Measurements from ENCODE around the gene SEC11A.
"Not testable (repeated sequence)": the region's sequence is repeated elsewhere in the genome, so short reads cannot be mapped to it uniquely, and the experiment has no call there.

Gene SEC11A

DNA sequence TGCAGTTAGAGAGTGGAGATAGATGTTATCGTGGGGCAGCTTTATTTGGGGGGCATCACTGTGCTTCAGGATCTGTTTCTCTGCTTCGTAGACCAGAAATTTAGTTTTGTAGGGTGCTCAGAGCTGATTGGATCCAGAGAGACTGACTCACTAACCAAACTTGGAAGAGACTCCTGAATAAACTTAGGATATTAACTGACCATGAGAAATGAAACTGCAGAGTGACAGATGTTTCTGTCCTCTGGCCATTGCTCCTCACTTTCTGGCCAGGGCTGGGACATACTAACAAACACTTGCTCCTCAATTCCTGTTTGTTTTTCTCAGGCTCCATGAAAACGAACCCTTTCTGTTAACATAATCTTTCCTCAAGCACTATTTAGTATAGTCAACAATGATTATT is 36.8 kb upstream of the SEC11A start:
- Histone ChIP-seq H3K36me3 (ENCODE audit: control insufficient read depth, insufficient read depth, low read length) (no peaks in the 10 kb centered on the region), H3K27me3 (ENCODE audit: control insufficient read depth, insufficient read depth, low read length) (no peaks in the 10 kb centered on the region), H3K4me1 (ENCODE audit: control insufficient read depth, insufficient read depth, low read length) (peaks cover 18% of the 10 kb centered on the region), H3K27ac (ENCODE audit: low read depth, low read length) (no peak overlapping the region), H3K9ac (ENCODE audit: low read depth, low read length) (no peak overlapping the region), H3K9me3 (ENCODE audit: control insufficient read depth, insufficient read depth, low read length) (no peaks in the 10 kb centered on the region), H3K4me3 (ENCODE audit: low read depth, low read length) (no peak overlapping the region)

DNA sequence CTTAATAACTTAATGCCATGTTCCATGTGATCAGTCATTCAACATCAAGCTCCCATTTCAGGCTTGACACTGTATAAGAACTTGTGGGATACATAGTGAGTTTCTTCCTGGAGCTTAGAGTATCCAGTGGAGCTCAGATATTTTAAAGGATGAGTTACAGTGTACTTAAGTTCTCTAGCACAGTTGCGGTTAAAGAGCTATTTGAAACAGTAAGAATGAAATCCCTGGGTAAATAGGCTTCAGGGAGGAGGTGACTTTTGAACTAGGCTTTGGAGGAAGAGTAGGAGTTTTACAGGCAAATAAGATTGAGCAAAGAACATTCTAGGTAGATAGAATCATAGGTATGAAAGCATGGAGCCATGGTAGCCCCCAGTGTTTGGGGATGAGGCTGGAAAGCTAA is 36.3 kb upstream of the SEC11A start:
- Histone ChIP-seq H3K27me3 (ENCODE audit: control insufficient read depth, insufficient read depth, low read length) (no peaks in the 10 kb centered on the region), H3K9ac (ENCODE audit: low read depth, low read length) (no peak overlapping the region), H3K36me3 (ENCODE audit: control insufficient read depth, insufficient read depth, low read length) (no peaks in the 10 kb centered on the region), H3K4me1 (ENCODE audit: control insufficient read depth, insufficient read depth, low read length) (peaks cover 18% of the 10 kb centered on the region), H3K9me3 (ENCODE audit: control insufficient read depth, insufficient read depth, low read length) (no peaks in the 10 kb centered on the region), H3K27ac (ENCODE audit: low read depth, low read length) (no peak overlapping the region), H3K4me3 (ENCODE audit: low read depth, low read length) (no peak overlapping the region)

DNA sequence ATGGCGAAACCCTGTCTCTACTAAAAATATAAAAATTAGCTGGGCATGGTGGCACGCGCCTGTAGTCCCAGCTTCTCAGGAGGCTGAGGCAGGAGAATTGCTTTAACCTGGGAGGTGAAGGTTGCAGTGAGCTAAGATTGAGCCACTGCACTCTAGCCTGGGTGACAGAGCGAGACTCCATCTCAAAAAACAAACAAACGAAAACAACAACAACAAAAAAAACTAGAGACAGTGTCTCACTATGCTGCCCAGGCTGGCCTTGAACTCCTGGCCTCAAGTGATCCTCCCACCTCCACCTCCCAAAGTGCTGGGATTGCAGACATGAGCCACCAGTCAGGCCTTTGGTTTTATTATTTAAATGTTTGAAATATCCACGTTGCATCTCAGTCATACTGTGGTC is 35.8 kb upstream of the SEC11A start:
- H3K27me3 ChIP-seq (ENCODE audit: control insufficient read depth, insufficient read depth, low read length); H3K4me3 ChIP-seq (ENCODE audit: low read depth, low read length); H3K27ac ChIP-seq (ENCODE audit: low read depth, low read length); H3K9ac ChIP-seq (ENCODE audit: low read depth, low read length); H3K9me3 ChIP-seq (ENCODE audit: control insufficient read depth, insufficient read depth, low read length); H3K36me3 ChIP-seq (ENCODE audit: control insufficient read depth, insufficient read depth, low read length): not testable (repeated sequence)
- H3K4me1 ChIP-seq (ENCODE audit: control insufficient read depth, insufficient read depth, low read length) = peaks cover 18% of the 10 kb centered on the region

DNA sequence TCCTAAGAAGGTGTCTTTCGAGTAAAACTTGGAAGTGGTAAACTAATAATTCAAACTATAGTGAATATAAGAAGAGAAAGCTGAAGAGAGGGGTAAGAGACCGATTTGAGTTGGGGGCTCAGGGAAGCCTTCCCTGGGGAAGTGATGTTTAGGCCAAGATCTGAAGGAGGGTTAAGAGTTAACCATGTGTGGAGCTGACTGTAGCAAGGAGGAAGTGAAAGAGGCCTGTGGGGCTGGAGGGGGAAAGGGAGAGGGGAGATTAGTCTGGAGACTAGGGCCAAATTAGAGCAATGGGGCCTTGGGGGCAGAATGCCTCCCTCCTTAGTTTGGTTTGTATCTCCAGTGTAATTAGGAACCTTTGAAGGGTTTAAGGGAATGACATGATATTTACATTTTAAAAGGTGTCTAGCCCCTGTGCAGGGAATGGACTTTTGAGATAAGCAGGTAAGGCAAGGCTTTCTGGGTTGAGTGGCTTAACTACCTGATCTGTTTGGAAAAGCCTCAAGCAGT is 34.7 kb upstream of the SEC11A start:
- Histone ChIP-seq H3K4me3 (ENCODE audit: low read depth, low read length) (peak overlapping the region; percentile 30), H3K9me3 (ENCODE audit: control insufficient read depth, insufficient read depth, low read length) (no peaks in the 10 kb centered on the region), H3K27ac (ENCODE audit: low read depth, low read length) (peak overlapping the region; percentile 11), H3K9ac (ENCODE audit: low read depth, low read length) (no peak overlapping the region), H3K36me3 (ENCODE audit: control insufficient read depth, insufficient read depth, low read length) (no peaks in the 10 kb centered on the region), H3K4me1 (ENCODE audit: control insufficient read depth, insufficient read depth, low read length) (peaks cover 16% of the 10 kb centered on the region), H3K27me3 (ENCODE audit: control insufficient read depth, insufficient read depth, low read length) (no peaks in the 10 kb centered on the region)

DNA sequence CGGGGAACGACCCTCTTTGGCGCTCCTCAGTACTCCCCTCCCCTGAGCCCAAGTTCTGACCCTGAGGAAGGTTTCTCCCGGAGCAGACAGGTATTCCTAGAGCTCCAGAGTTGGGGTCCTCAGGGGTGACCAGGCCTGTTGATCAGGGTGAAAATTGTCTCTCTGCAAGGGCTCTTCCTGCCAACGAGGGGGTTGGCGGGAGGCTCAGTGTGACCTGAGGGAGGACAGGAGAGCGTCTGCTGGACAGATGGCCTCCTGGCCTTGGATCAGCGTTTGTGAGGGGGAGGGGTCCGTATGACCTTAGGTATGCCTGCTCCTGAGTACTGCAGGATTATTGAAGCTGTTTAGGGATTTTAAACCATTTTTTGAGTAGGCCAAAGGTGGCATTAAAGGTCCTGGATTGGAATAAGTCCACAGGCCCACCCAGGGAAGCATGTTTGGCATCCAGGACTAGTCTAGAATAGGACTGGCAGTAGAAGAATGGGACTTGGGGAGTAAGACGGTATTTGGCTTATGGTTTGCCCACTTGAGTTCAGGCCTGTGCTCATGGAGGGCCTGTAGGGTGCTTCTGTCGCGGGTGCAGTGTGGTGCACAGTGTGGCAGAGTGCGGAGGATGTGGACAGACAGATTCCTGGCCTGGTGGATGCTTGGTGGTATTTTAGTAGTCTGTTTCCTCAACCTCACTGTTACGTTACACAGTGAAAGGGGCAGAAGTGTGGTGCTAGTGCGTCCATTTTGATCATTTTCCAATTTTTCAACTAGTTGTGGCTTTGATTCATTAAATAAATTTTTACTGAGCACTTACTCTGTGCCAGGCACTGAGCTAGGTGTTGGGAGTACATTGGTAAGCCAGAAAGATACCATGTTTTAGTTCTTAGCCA is 33.4 kb upstream of the SEC11A start:
- Histone ChIP-seq H3K9me3 (ENCODE audit: control insufficient read depth, insufficient read depth, low read length) (no peaks in the 10 kb centered on the region), H3K9ac (ENCODE audit: low read depth, low read length) (peak overlapping the region; percentile 37; the same call in 1 of the 2 replicates), H3K27ac (ENCODE audit: low read depth, low read length) (peak overlapping the region; percentile 73), H3K4me1 (ENCODE audit: control insufficient read depth, insufficient read depth, low read length) (peaks cover 12% of the 10 kb centered on the region), H3K27me3 (ENCODE audit: control insufficient read depth, insufficient read depth, low read length) (no peaks in the 10 kb centered on the region), H3K36me3 (ENCODE audit: control insufficient read depth, insufficient read depth, low read length) (no peaks in the 10 kb centered on the region), H3K4me3 (ENCODE audit: low read depth, low read length) (peak overlapping the region; percentile 75)

DNA sequence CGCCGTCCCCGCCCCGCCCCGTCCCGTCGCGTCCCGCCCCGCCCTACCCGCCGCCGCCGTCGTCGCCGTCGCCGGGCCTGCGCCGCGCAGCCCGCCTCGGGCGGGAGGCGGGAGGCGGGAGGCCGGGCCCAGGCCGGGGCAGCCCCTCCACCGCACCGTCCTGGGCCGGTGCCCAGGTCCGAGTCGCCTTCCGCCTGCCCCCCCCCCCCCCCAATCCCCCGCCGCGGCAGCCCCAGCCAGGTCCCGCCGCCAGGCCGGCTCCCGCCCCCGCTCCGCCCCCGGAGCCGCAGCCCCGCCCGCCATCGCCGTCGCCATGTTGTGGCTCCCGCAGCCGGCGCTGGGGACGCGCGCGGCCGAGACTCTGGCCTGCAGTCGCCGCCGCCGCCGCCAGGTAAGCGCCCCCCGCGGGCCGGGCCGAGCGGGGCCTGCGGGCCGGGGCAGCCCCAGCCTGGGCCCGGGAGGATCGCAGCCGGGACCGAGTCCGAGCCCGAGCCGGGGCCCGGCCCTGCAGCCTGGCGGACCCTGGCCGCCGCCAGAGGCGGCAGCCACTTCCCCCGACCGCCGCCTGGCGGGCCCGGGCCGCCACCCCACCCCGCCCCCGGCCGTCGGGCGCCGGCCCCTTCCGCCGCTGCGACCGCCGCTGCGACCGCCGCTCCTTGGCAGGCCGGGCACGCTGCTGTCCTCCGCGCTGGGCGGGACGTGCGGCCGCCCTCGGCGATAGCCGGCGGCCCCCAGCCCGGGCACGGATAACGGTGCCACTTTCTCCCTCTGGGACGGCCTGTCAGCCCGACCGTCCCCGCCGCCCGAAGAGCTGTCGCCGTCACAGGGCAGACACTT is 32.6 kb upstream of the SEC11A start, which contains the start of gene ZNF592:
ZNF592 (plus strand) TSS at position 319 of the 837 bp plus-strand sequence. CDS start 34,084 bp downstream, outside the sequence.
- H3K4me1 ChIP-seq (ENCODE audit: control insufficient read depth, insufficient read depth, low read length) = peaks cover 12% of the 10 kb centered on the region
- H3K27ac ChIP-seq (ENCODE audit: low read depth, low read length) = peak within 1 kb of the TSS; percentile 85
- peak within 1 kb of the TSS; percentile 75 for H3K4me3 ChIP-seq (ENCODE audit: low read depth, low read length)
- no peaks in the 10 kb centered on the region for H3K9me3 ChIP-seq (ENCODE audit: control insufficient read depth, insufficient read depth, low read length)
- H3K36me3 ChIP-seq (ENCODE audit: control insufficient read depth, insufficient read depth, low read length) = no peaks in the 10 kb centered on the region
- peak within 1 kb of the TSS; percentile 76 for H3K9ac ChIP-seq (ENCODE audit: low read depth, low read length)
- H3K27me3 ChIP-seq (ENCODE audit: control insufficient read depth, insufficient read depth, low read length) = no peaks in the 10 kb centered on the region

DNA sequence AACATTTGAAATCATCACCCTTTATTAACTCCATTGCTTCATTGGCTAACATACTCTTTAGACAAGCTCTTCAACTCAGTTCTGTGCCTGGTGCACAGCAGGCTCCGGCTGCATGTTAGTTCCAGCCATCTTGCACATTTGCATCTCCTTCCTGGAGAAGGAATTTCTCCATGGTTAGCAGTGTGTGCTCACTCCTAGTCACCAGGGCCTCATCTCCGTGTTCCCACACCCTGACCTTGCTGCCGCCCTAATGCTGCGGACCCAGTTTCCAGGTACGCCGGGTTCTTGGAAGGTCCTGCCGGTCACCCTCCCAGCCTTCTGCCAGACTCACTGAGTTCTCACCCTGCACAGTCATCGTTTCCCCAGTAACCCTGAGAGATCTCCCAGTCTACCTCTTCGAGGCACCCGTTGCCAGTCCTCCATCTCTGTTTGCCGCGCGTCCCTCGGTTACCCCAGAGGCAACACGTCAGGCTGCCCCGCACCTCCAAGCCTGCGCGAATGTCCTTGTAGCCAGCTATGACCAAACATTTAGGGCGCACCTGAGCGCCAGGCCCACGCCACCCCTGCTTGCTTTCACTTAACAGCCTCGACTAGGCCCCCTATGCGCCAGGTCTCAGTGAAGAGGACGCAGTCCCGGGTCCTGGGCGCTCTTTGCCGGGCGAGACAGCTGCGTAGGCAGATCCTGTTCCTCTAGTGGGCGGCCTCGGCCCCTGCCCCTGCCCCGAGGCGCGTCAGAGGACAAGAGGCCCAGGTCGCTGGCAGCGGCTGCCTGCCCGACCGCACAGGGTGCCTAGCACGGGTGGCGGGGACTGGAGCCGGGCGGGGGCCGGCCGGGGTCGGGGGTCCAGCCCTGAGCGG is 31.7 kb upstream of the SEC11A start:
- Histone ChIP-seq H3K27ac (ENCODE audit: low read depth, low read length) (peak overlapping the region; percentile 85), H3K4me1 (ENCODE audit: control insufficient read depth, insufficient read depth, low read length) (peaks cover 12% of the 10 kb centered on the region), H3K9me3 (ENCODE audit: control insufficient read depth, insufficient read depth, low read length) (no peaks in the 10 kb centered on the region), H3K4me3 (ENCODE audit: low read depth, low read length) (peak overlapping the region; percentile 73), H3K9ac (ENCODE audit: low read depth, low read length) (peak overlapping the region; percentile 76), H3K27me3 (ENCODE audit: control insufficient read depth, insufficient read depth, low read length) (no peaks in the 10 kb centered on the region), H3K36me3 (ENCODE audit: control insufficient read depth, insufficient read depth, low read length) (no peaks in the 10 kb centered on the region)

DNA sequence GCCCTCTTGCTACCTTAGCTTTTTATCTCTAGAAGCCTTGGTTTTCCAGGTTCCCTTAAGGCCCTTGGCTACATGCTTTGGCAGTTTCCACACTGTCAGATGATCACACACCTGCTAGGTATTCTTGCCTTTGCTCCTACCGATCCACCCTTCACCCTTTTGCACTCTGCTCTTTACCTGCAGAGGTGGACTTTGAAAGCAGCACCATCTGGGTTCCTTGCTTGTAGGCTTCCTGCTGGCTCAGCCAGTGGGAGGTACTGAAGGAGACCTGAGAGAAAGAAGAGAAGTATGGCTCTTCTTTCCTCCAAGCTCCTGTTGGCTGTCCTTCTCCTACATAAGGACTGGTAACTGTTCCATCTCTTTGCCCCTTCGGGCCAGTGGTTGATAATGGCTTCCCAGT is 25.2 kb upstream of the SEC11A start:
- Histone ChIP-seq H3K9me3 (ENCODE audit: control insufficient read depth, insufficient read depth, low read length) (no peaks in the 10 kb centered on the region), H3K4me1 (ENCODE audit: control insufficient read depth, insufficient read depth, low read length) (no peaks in the 10 kb centered on the region), H3K27me3 (ENCODE audit: control insufficient read depth, insufficient read depth, low read length) (no peaks in the 10 kb centered on the region), H3K9ac (ENCODE audit: low read depth, low read length) (no peak overlapping the region), H3K36me3 (ENCODE audit: control insufficient read depth, insufficient read depth, low read length) (no peaks in the 10 kb centered on the region), H3K4me3 (ENCODE audit: low read depth, low read length) (no peak overlapping the region), H3K27ac (ENCODE audit: low read depth, low read length) (no peak overlapping the region)

DNA sequence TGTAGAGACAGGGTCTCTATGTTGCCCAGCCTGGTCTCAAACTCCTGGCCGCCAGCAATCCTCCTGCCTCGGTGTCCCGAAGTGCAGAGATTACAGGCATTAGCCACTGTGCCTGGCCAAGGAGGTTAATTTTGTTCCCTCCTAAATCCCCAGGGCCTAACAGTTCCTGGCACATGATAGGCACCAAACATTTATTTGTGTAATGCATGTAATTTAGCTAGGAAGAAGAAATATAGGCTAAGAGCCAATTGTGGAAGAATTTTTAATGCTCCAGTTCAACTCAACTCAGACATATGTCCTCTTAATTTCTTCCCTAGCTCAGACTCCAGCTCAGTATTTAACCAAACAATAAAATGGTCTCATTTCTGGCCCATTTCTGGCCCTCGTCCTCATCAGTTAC is 24.8 kb upstream of the SEC11A start:
- Histone ChIP-seq H3K27ac (ENCODE audit: low read depth, low read length) (no peak overlapping the region), H3K4me1 (ENCODE audit: control insufficient read depth, insufficient read depth, low read length) (no peaks in the 10 kb centered on the region), H3K9me3 (ENCODE audit: control insufficient read depth, insufficient read depth, low read length) (no peaks in the 10 kb centered on the region), H3K36me3 (ENCODE audit: control insufficient read depth, insufficient read depth, low read length) (no peaks in the 10 kb centered on the region), H3K9ac (ENCODE audit: low read depth, low read length) (no peak overlapping the region), H3K27me3 (ENCODE audit: control insufficient read depth, insufficient read depth, low read length) (no peaks in the 10 kb centered on the region), H3K4me3 (ENCODE audit: low read depth, low read length) (no peak overlapping the region)

DNA sequence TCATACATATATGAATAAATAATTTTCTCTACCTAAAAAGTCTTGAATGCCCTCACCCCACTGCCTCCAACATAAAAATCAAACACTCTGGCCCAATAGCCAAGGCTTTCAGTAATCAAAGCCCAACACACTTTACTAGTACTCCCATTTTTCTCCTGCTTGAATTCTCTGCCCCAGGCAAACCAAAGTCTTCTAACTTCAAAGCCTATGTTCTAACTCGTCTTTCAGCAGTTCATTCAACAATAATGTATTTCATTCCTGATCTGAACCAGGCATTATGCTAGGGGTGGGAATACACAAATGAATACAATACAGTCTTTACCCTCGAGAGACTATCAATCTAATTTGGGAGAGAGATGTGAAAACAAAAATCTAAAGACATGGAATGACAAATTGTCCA is 21.1 kb upstream of the SEC11A start:
- Histone ChIP-seq H3K27me3 (ENCODE audit: control insufficient read depth, insufficient read depth, low read length) (no peaks in the 10 kb centered on the region), H3K36me3 (ENCODE audit: control insufficient read depth, insufficient read depth, low read length) (no peaks in the 10 kb centered on the region), H3K9me3 (ENCODE audit: control insufficient read depth, insufficient read depth, low read length) (no peaks in the 10 kb centered on the region), H3K9ac (ENCODE audit: low read depth, low read length) (no peak overlapping the region), H3K4me1 (ENCODE audit: control insufficient read depth, insufficient read depth, low read length) (peaks cover 8% of the 10 kb centered on the region), H3K4me3 (ENCODE audit: low read depth, low read length) (no peak overlapping the region), H3K27ac (ENCODE audit: low read depth, low read length) (no peak overlapping the region)
